Duodenal mucosa (tissue), 2 donors: ENCODE results near the gene AATK.

Experiments used
- H3K27ac ChIP-seq: one replicate; pipeline ENCODE4 v1.7.0; 2013; ENCODE audit warnings: low read depth, low read length
- H3K27me3 ChIP-seq, 2 donors: one replicate each; pipeline ENCODE4 v1.7.0; 2013; ENCODE audit warnings: low read length in 2 of 2, control low read depth in 1 of 2; ENCODE audit not compliant: insufficient read depth in 2 of 2, control insufficient read depth in 1 of 2
- H3K36me3 ChIP-seq, 2 donors: one replicate each; pipeline ENCODE4 v1.7.0; 2013; ENCODE audit warnings: low read length in 2 of 2, control low read depth in 1 of 2; ENCODE audit not compliant: insufficient read depth in 2 of 2, control insufficient read depth in 1 of 2
- H3K4me1 ChIP-seq, 2 donors: one replicate each; pipeline ENCODE4 v1.7.0; 2013; ENCODE audit warnings: low read length in 2 of 2, control low read depth in 1 of 2; ENCODE audit not compliant: insufficient read depth in 2 of 2, control insufficient read depth in 1 of 2
- H3K4me3 ChIP-seq, 2 donors: one replicate each; pipeline ENCODE4 v1.7.0; 2013; ENCODE audit warnings: low read length in 2 of 2, low read depth in 1 of 2
- H3K9ac ChIP-seq, 2 donors: one replicate each; pipeline ENCODE4 v1.7.0; 2013; ENCODE audit warnings: low read length in 2 of 2, low read depth in 1 of 2
- H3K9me3 ChIP-seq, 2 donors: one replicate each; pipeline ENCODE4 v1.7.0; 2013; ENCODE audit warnings: low read length in 2 of 2, control low read depth in 1 of 2; ENCODE audit not compliant: control insufficient read depth in 1 of 2

AATK gene

DNA sequence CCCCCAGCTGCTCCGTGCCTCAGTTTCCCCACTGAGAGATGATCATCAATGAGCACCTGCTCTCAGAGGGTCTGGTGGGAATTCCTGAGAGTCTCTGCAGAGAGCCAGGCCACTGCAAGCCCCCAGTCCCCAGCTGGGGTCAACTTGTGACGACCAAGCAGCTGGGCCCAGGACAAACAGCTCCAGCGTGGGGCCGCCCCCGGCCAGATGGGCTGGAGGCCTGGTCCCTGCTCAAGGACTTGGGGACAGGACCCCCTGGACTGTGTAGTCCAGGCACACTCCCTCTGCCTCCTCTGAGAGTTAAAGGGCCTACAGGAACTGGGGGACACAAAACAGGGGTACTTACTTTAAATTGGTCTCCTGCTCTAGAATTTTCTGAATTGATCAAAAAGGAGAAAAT is 16.6 kb upstream of the AATK start:
- H3K9me3 ChIP-seq, result no peaks in the 10 kb centered on the region
- no peak overlapping the region for H3K27ac ChIP-seq
- H3K36me3 ChIP-seq, result no peaks in the 10 kb centered on the region

GRCh38 chr17:81181811-81182185 is 15.8 kb upstream of the AATK start:
- no peaks in the 10 kb centered on the region for H3K36me3 ChIP-seq
- peaks cover 0 to 10% of the 10 kb centered on the region in 2 donors for H3K27me3 ChIP-seq
- H3K4me3 ChIP-seq, result no peak overlapping the region
- no peak overlapping the region for H3K9ac ChIP-seq
- no peaks in the 10 kb centered on the region for H3K4me1 ChIP-seq
- no peaks in the 10 kb centered on the region for H3K9me3 ChIP-seq
- no peak overlapping the region for H3K27ac ChIP-seq

More for the DNA sequence above, 16.6 kb upstream of the AATK start:
- Histone ChIP-seq H3K9ac (no peak overlapping the region), H3K4me3 (no peak overlapping the region), H3K4me1 (no peaks in the 10 kb centered on the region), H3K27me3 (peaks cover 0 to 10% of the 10 kb centered on the region in 2 donors)

GRCh38 chr17:81180836-81181810 is 15.1 kb upstream of the AATK start:
- Histone ChIP-seq H3K4me1 (no peaks in the 10 kb centered on the region), H3K4me3 (no peak overlapping the region), H3K9me3 (no peaks in the 10 kb centered on the region), H3K9ac (no peak overlapping the region), H3K36me3 (no peaks in the 10 kb centered on the region), H3K27me3 (peaks cover 0 to 10% of the 10 kb centered on the region in 2 donors), H3K27ac (no peak overlapping the region)

GRCh38 chr17:81179861-81180260 is 13.8 kb upstream of the AATK start:
- H3K4me3 ChIP-seq, result no peak overlapping the region

DNA sequence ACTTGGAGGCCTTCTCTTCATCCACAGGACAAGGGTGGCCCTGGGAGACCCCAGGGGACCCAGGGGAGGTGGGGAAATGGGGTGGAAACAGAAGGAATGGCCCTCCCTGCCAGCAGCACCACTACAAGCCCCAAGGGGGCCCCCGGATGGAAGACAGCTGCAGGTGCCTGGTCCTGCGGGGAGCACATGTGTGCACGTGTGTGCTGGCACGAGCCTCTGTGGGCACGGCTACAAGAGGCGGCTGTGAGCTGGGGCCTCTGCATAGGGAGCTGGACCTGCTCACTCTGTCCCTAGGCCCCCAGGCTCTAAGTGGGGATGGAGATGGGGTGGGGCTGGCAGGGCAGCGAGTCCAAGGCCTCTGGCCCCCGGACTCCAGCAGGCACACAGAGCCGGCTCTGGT is 13.2 kb upstream of the AATK start:
- peaks cover 0 to 7% of the 10 kb centered on the region in 2 donors for H3K27me3 ChIP-seq
- no peaks in the 10 kb centered on the region for H3K36me3 ChIP-seq
- H3K4me3 ChIP-seq, result no peak overlapping the region
- H3K27ac ChIP-seq, result no peak overlapping the region
- H3K4me1 ChIP-seq, result no peaks in the 10 kb centered on the region
- H3K9ac ChIP-seq, result no peak overlapping the region
- H3K9me3 ChIP-seq, result no peaks in the 10 kb centered on the region

More at GRCh38 chr17:81179861-81180260, 13.8 kb upstream of the AATK start:
- H3K4me1 ChIP-seq, result no peaks in the 10 kb centered on the region
- no peaks in the 10 kb centered on the region for H3K9me3 ChIP-seq
- no peaks in the 10 kb centered on the region for H3K36me3 ChIP-seq
- H3K27me3 ChIP-seq, result peaks cover 0 to 10% of the 10 kb centered on the region in 2 donors
- no peak overlapping the region for H3K9ac ChIP-seq
- H3K27ac ChIP-seq, result no peak overlapping the region

GRCh38 chr17:81178136-81179091 is 12.4 kb upstream of the AATK start:
- H3K4me3 ChIP-seq, result no peak overlapping the region
- H3K9me3 ChIP-seq, result no peaks in the 10 kb centered on the region
- H3K27me3 ChIP-seq, result no peaks in the 10 kb centered on the region
- H3K36me3 ChIP-seq, result no peaks in the 10 kb centered on the region
- H3K27ac ChIP-seq, result no peak overlapping the region
- no peaks in the 10 kb centered on the region for H3K4me1 ChIP-seq
- H3K9ac ChIP-seq, result no peak overlapping the region

DNA sequence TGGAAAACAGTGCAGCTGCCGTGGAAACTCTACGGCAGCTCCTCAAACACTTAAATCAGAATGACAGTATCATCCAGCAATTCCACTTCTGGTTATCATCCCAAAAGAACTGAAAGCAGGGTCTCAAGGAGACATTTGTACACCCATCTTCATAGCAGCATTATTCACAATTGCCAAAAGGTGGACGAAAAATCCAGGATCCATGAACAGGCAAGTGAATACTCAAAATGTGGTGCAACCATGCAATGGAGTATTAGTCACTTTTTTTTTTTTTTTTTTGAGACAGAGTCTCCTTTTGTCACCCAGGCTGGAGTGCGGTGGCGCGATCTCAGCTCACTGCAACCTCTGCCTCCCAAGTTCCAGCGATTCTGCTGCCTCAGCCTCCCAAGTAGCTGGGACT is 10.6 kb upstream of the AATK start:
- Histone ChIP-seq H3K36me3 (no peaks in the 10 kb centered on the region), H3K4me3 (no peak overlapping the region), H3K9me3 (no peaks in the 10 kb centered on the region), H3K9ac (no peak overlapping the region), H3K4me1 (no peaks in the 10 kb centered on the region), H3K27ac (no peak overlapping the region), H3K27me3 (no peaks in the 10 kb centered on the region)

DNA sequence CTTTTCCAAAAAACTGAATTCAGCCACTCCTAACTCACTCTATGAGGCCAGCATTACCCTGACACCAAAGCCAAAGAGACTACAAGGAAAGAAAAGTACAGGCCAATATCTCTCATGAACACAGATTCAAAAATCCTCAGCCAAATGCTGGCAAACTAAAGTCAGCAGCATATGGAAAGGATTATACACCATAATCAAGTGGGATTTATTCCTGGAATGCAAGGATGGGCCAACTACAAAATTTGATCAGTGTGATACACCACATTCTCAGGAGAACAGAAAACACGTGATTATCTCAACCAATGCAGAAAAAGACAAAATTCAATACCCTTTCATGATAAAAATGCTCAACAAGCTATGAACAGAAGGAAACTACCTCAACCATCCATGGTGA is 7.7 kb upstream of the AATK start:
- H3K36me3 ChIP-seq, result no peaks in the 10 kb centered on the region
- no peaks in the 10 kb centered on the region for H3K4me1 ChIP-seq
- no peak overlapping the region for H3K27ac ChIP-seq
- peaks cover 0 to 2% of the 10 kb centered on the region in 2 donors for H3K27me3 ChIP-seq
- H3K4me3 ChIP-seq, result no peak overlapping the region
- no peaks in the 10 kb centered on the region for H3K9me3 ChIP-seq
- H3K9ac ChIP-seq, result no peak overlapping the region

DNA sequence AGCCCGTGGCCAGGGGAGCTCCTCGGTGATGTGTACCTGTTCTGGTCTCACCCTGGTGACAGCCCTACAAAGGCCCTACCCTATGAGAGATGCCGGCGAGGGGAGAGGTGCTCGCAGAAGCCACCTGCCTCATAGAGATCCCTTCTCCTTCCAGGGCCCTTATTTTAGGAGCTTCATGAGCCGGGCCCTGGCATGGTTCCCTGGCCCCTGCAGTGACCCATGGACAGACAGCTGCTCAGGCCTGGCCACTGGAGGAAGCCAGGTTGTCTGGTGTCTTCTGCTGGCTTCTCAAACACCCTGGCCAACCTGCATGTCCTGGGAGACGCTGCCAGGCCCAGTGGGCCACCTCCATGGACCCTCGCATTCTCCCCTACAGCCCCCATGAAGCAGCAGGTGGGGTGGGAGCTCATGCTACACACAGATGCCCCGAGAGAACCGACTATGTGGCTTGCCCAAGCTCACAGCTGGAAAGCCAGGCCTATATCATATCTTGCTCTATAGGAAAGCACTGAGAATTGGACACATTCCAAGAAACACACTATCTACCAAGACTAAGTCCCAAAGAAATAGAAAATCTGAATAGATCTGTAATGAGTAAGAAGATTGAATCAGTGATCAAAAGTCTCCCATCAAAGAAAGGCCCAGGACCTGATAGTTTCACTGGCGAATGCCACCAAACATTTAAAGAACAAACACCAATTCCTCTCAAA is 7.2 kb upstream of the AATK start:
- H3K9ac ChIP-seq, result no peak overlapping the region
- no peaks in the 10 kb centered on the region for H3K4me1 ChIP-seq
- no peaks in the 10 kb centered on the region for H3K9me3 ChIP-seq
- peaks cover 0 to 3% of the 10 kb centered on the region in 2 donors for H3K27me3 ChIP-seq
- no peak overlapping the region for H3K4me3 ChIP-seq
- no peaks in the 10 kb centered on the region for H3K36me3 ChIP-seq
- H3K27ac ChIP-seq, result no peak overlapping the region
